Mucosa of stomach (tissue), 1 donor: Measurements from ENCODE around the gene ZBTB7B.

Source experiments
- H3K27me3 ChIP-seq: one replicate; pipeline ENCODE4 v1.7.0; 2013; ENCODE audit warnings: mild to moderate bottlenecking, low read length; ENCODE audit not compliant: control insufficient read depth, insufficient read depth
- H3K36me3 ChIP-seq: one replicate; pipeline ENCODE4 v1.7.0; 2013; ENCODE audit warnings: low read length; ENCODE audit not compliant: control insufficient read depth, insufficient read depth
- H3K4me1 ChIP-seq: one replicate; pipeline ENCODE4 v1.7.0; 2013; ENCODE audit warnings: mild to moderate bottlenecking, low read length; ENCODE audit not compliant: control insufficient read depth, insufficient read depth
- H3K4me3 ChIP-seq: one replicate; pipeline ENCODE4 v1.7.0; 2013; ENCODE audit warnings: low read length
- H3K9ac ChIP-seq: one replicate; pipeline ENCODE4 v1.7.0; 2013; ENCODE audit warnings: mild to moderate bottlenecking, low read length, moderate library complexity
- H3K9me3 ChIP-seq: one replicate; pipeline ENCODE4 v1.7.0; 2013; ENCODE audit warnings: mild to moderate bottlenecking, low read length, moderate library complexity; ENCODE audit not compliant: control insufficient read depth
- donor health status: Pancreatic carcinoma.

Gene ZBTB7B

GRCh38 chr1:155003227-155003765, 694 bp downstream of the ZBTB7B start:
- no peaks in the 10 kb centered on the region for H3K36me3 ChIP-seq
- H3K4me1 ChIP-seq = peaks cover 58% of the 10 kb centered on the region
- peak overlapping the region; percentile 99 for H3K9ac ChIP-seq
- H3K4me3 ChIP-seq = peak overlapping the region; percentile 99
- H3K9me3 ChIP-seq = no peaks in the 10 kb centered on the region
- no peaks in the 10 kb centered on the region for H3K27me3 ChIP-seq

- H3K9ac ChIP-seq = peak overlapping the region; percentile 99
- H3K27me3 ChIP-seq = no peaks in the 10 kb centered on the region
- no peaks in the 10 kb centered on the region for H3K36me3 ChIP-seq
- peaks cover 64% of the 10 kb centered on the region for H3K4me1 ChIP-seq
- H3K9me3 ChIP-seq = no peaks in the 10 kb centered on the region
- peak overlapping the region; percentile 99 for H3K4me3 ChIP-seq
Observed at GRCh38 chr1:155003766-155004351, 1.3 kb downstream of the ZBTB7B start.

DNA sequence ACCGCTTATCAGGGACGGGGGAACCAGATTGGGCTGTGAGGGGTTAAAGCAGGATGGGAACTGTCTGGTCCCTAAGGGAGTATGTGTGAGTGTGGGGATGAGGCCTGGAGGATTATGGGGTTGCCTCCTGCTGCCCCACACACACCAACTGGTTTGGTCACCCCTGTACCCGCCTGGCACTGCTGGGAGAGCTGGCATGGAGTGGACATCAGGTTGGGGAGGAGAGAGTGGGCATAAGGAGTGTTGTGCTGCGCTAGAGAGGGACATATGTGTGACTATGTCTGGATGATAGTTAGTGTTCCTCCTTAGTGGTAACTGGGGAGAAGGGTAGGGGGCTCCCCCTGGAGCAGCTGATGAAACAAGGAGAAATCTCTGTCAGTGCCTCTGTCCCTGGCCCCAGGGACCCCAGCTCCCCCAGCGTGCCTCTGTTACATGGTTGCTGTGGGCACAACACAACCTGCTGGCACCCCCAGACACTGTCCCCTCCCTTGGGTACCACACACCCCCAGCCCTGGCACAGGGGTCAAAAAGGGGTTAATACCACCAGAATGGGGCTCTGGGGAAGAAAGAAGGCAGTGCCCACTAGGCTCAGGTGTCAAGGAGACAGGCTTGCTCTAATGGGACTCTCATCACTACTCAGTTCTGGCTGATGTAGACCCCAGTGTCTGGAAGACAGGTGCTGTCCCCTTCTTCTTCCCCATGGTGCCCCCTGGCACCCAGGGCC, 1.9 kb downstream of the ZBTB7B start:
- H3K4me1 ChIP-seq = peaks cover 64% of the 10 kb centered on the region
- H3K36me3 ChIP-seq = no peaks in the 10 kb centered on the region
- H3K4me3 ChIP-seq = peak overlapping the region; percentile 99
- no peaks in the 10 kb centered on the region for H3K27me3 ChIP-seq
- no peaks in the 10 kb centered on the region for H3K9me3 ChIP-seq
- H3K9ac ChIP-seq = peak overlapping the region; percentile 99

GRCh38 chr1:155005076-155006011, 2.7 kb downstream of the ZBTB7B start:
- no peaks in the 10 kb centered on the region for H3K36me3 ChIP-seq
- H3K27me3 ChIP-seq = no peaks in the 10 kb centered on the region
- H3K4me3 ChIP-seq = peak overlapping the region; percentile 99
- peaks cover 64% of the 10 kb centered on the region for H3K4me1 ChIP-seq
- H3K9me3 ChIP-seq = no peaks in the 10 kb centered on the region
- peak overlapping the region; percentile 99 for H3K9ac ChIP-seq

GRCh38 chr1:155006601-155007101, 4.0 kb downstream of the ZBTB7B start:
- Histone ChIP-seq H3K4me1 (peaks cover 72% of the 10 kb centered on the region), H3K4me3 (no peak overlapping the region), H3K9ac (peak overlapping the region; percentile 99), H3K36me3 (no peaks in the 10 kb centered on the region), H3K9me3 (no peaks in the 10 kb centered on the region), H3K27me3 (no peaks in the 10 kb centered on the region)

- Histone ChIP-seq H3K9ac (peak overlapping the region; percentile 69), H3K4me1 (peaks cover 79% of the 10 kb centered on the region), H3K4me3 (no peak overlapping the region), H3K27me3 (no peaks in the 10 kb centered on the region), H3K36me3 (no peaks in the 10 kb centered on the region), H3K9me3 (no peaks in the 10 kb centered on the region)
Observed at GRCh38 chr1:155007251-155007828, 4.7 kb downstream of the ZBTB7B start.

DNA sequence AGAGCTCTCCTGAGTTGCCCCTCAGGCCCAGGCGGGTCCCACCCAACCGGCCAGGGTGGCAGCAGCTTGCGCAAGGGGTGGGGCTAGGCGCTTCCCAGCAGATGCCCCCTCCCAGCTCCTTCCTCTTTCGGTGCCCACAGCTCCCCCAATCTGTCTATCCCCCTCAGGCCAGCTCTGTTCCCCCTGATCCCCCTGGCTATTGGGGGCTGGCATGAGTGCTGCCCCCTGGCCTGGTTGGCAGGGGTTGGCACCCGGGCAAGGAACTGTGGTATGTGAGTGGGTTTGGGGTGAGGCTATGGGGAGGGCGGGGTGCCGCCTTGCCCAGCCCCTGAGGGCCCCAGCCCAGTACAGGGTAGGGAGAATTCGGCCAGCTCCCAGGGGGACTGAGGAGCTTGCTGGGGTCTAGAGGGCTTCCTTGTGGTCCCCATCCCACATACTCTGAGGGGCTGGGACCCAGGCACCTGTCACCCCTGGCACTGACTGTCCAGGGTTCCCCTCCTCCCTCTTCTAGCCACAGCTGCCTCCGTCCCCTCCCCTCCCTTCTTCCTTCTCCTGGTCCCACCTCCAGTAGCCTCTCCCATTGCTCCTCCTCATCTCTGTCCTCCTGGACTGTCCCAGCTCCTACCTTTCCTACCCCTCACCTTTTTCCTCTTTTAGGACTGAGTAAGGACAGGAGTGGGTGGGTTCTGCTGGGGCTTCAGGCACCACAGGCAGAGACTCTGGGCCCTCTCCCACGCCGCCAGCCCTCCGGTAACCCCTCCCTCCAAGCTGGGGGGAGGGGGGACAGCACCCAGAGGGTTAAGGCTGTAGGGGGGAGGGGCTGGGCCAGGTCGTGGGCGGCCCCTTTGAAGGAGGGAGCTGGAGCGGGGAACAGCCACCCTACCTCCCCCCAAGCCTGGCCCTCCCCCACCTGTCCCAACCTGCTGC, 5.7 kb downstream of the ZBTB7B start:
- peak overlapping the region; percentile 69 for H3K9ac ChIP-seq
- no peaks in the 10 kb centered on the region for H3K36me3 ChIP-seq
- no peak overlapping the region for H3K4me3 ChIP-seq

DNA sequence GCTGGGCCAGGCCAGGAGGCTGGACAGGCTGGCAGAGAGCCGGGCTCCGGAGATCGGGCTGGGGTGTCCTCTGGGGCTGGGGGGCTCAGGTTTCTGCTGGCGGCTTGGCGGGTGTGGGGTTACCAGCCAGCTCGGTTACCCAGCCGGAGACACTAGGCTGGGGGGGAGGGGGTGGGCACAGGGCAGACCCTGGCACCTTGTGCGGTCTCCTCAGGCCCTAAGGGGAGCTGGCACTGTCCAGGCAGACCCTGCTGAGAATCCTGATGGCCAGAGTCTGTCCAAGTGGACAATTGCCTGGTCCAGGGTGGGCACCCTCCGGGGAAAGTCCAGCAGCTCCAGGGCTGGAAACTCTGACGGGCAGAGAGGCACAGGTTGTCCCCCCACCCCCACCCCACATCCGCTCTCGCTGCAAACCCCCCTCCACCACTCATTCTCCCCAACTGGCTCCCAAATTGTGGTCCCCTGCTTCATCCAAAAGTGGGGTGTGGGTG, 6.7 kb downstream of the ZBTB7B start:
- Histone ChIP-seq H3K9me3 (no peaks in the 10 kb centered on the region), H3K4me3 (no peak overlapping the region), H3K27me3 (no peaks in the 10 kb centered on the region), H3K9ac (peak overlapping the region; percentile 69), H3K4me1 (peaks cover 93% of the 10 kb centered on the region), H3K36me3 (peaks cover 2% of the 10 kb centered on the region)

More for the DNA sequence above, 5.7 kb downstream of the ZBTB7B start:
- Histone ChIP-seq H3K9me3 (no peaks in the 10 kb centered on the region), H3K27me3 (no peaks in the 10 kb centered on the region), H3K4me1 (peaks cover 88% of the 10 kb centered on the region)

DNA sequence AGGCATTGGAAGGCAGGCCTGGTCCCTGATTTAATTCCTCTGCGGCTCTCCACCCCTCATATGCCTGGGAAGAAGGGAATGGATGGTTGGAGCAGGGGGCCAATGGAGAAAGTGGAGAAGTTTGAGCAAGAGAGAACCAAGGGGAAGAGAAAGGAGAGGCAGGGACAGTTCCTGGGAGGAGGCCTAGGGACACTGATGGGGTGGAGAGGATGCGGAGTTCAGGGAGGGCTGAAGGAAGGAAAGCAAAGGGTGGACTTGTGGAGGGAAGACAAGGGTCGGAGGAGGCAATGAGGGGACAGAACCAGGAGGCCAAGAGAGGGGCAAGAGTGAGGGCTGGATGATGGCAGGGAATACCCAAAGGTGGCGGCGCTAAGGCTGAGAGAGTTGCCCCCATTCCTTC, 7.1 kb downstream of the ZBTB7B start:
- Histone ChIP-seq H3K27me3 (no peaks in the 10 kb centered on the region), H3K4me3 (no peak overlapping the region), H3K4me1 (peaks cover 95% of the 10 kb centered on the region), H3K9me3 (no peaks in the 10 kb centered on the region), H3K9ac (peak overlapping the region; percentile 69), H3K36me3 (peaks cover 7% of the 10 kb centered on the region)

- Histone ChIP-seq H3K9ac (peak overlapping the region; percentile 69), H3K4me1 (peaks cover 90% of the 10 kb centered on the region), H3K27me3 (no peaks in the 10 kb centered on the region), H3K36me3 (peaks cover 8% of the 10 kb centered on the region), H3K9me3 (no peaks in the 10 kb centered on the region), H3K4me3 (no peak overlapping the region)
Observed at GRCh38 chr1:155010211-155010918, 7.8 kb downstream of the ZBTB7B start.
